HG03135 (cell line): ENCODE data around the gene KLHL29.
A peak's percentile ranks its signal among the peaks of the same experiment; 100 is the strongest.
"Not testable (repeated sequence)": the region's sequence is repeated elsewhere in the genome, so short reads cannot be mapped to it uniquely, and the experiment has no call there.

Source experiments
- ATAC-seq: cut with Tn5 transposase; IDR thresholded peaks from one replicate; pipeline ENCODE4 v1.9.1; 2021; ENCODE audit warnings: mild to moderate bottlenecking, moderate library complexity; ENCODE audit not compliant: unreplicated experiment

KLHL29 gene

DNA sequence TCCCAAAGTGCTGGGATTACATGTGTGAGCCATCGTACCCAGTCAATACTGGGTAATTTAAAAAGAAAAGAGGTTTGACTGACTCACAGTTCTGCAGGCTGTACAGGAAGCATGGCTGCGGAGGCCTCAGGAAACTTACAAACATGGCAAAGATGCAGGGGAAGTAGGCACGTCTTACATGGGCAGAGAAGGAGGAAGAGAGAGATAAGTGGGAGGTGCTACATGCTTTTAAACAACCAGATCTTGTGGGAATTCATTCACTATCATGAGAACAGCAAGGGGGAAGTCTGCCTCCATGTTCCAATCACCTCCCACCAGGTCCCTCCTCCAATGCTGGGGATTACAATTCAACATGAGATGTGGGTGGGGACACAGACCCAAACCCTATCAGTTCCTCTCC, 349.4 kb downstream of the KLHL29 start:
- no peak for ATAC-seq

GRCh38 chr2:23736783-23737182, 351.8 kb downstream of the KLHL29 start:
- not testable (repeated sequence) for ATAC-seq

DNA sequence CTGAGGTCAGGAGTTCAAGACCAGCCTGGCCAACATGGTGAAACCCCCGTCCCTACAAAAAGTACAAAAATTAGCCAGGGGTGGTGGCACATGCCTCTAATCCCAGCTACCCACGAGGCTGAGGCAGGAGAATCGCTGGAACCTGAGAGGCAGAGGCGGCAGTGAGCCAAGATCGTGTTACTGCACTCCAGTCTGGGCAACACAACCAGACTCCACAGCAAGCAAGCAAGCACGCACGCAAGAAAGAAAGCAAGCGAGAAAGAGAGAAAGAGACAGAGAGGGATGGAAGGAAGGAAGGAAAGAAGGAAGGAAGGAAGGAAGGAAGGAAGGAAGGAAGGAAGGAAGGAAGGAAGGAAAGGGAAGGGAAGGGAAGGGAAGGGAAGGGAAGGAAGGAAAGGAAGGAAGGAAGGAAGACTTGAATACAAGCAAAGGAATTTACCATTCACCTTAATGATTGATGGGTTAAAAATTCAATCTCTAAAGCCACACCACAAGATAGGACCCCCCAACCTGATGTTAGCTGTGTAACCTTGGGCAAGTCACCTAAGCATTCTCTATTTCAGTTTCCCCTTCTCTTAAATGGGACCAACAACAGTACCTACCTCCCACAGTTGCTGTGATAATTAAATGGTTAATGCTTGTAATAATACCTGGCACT, 360.2 kb downstream of the KLHL29 start:
- ATAC-seq: peak; percentile 19

DNA sequence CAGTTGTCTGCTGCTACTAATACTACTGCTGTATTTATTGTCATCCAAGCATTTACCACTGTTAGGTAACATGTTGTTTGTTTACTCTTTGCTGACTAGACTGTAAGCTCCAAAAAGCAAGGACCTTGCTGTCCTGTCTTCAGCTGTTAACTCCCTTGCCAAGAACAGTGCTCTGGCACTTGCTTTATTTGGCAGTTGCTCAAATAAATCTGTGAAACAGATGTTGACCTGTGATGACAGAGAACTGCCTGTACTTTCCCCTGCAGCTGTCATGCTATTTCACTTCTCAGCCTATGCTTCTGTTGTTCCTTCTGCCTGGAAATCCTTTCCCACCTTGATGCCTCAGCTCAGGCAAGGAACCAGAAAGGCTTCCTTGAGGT, 360.7 kb downstream of the KLHL29 start:
- ATAC-seq: peak; percentile 66

- ATAC-seq: peak; percentile 27
Observed at GRCh38 chr2:23746141-23746863, 361.3 kb downstream of the KLHL29 start.

DNA sequence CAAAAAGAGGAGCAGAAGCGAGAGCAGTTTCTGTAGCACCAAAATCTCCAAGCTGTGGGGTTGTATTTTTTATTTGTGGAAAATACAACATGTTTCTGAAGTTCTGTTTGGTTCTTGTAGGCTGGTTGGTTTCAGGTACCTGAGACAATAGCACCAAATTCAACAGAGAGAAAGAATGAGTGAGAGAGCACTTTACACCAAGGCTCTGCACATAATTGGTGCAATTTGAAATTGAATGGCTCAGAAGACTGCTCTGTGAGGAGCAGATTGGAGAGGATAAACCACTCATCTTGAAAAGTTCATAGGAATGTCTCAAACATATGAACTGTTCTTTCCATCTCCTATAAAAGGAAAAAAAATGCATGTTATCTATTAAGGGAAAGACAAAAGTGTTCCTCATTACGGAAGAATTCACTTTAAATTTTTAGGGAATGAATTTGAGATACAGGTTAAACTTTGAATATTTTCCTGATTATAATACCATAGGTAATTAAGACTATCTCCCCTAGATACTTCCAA, 366.8 kb downstream of the KLHL29 start:
- no peak for ATAC-seq

DNA sequence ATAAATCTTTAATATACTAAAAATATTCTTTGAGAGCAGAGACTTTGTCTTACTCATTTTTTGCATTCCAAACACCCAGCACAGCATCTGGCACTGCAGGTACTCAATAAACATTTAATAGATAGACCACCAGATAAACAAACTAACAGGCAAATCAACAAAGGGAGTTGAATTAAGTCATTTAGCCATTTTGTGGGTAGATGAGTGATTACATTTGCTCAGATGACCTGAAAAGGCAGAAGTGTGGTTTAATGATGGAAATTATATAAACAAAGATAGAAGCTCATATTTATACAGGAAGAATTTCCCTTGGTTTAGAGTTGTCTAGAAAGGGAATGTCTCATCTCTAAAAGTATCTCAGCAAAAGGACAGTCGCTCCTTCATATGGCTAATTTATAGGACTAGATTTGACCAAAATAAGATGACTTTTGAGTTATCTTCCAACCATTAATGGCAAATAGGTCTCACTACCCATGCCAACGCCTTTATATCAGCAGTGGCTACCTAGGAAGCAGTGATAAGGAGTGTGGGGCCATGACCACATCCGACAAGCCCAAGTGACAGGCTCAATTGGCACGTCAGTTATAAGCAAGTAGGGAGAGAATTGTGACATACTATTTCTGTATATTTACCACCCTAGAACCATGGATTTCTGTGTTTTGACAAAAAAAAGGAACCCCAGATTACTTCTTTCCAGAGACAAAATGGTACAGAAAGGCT, 368.5 kb downstream of the KLHL29 start:
- ATAC-seq: no peak

DNA sequence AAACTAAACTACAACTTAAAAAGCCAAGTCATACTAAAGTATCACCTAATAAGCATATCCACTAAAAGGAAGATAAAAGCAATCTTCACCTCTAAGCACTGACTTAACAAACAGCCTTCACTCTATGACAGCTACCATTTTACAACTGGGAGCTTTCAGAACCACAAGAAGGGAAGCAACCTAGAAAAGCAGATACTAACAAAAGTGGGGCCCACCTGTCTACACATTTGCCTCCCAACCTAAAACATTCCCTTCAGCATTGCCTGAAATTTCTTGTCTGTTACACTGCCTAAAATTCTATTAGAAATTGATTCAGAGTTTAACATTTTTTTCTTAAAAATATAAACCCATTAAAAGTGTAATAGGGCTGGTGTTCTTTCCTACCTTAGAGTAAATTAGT, 370.0 kb downstream of the KLHL29 start:
- no peak for ATAC-seq

DNA sequence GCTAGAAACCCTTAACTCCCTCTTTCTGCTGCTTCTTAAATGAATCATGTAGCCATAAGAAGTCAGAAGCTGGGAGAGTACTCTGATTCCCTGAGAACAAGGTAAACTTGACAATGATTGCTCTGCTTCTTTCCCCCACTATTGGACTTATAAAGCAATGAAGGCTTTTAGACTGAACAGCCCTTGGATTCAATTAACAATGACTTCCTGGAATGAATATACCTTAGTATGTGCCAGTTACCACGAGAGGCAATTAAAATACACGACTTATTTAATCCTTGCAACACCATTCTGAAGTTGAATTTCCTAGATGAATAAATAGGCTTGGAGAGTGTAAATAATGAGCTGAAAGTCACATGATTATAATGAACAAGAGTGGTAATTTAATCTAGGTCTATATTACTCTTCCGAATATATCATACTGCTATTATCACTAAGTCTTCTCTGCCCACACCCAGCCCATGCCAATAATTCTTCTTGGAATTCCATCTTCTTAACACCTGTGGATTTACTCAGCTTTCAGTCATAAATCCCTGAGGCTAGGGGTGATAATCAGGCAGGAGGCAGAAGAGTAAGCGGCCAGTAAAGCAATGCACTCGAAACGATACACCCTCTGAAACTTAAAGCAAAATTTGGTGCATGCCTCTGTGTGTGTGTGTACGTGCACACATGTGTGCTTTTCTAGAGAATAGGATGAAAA, 371.8 kb downstream of the KLHL29 start:
- ATAC-seq: no peak

- ATAC-seq: no peak
Observed at GRCh38 chr2:23757686-23758433, 372.9 kb downstream of the KLHL29 start.
